Placental pericyte (primary cell): ENCODE results near the gene ADGRA1. TPM values are rescaled to one million over a fixed set of nuclear protein-coding genes. Genes with fewer than 3 reads are reported as not detected.

Experiments used
- total RNA-seq: library from RNA; depleted of rRNA; stranded (reverse); fragments of >200 nt; gene quantifications from 2 replicates; pipeline ENCODE4 v1.2.3, GENCODE V29; 2012

Gene ADGRA1
- not detected in 2 replicates for total RNA-seq

GRCh38 chr10:133087679-133088178, at the start of gene ADGRA1:
TSS of gene ADGRA1 (plus strand) at chr10:133087924. CDS start at chr10:133088910, 986 bp downstream.

GRCh38 chr10:133159950-133160825, 72.5 kb downstream of the ADGRA1 start, which contains the start of gene KNDC1:
TSS of gene KNDC1 (plus strand) at chr10:133160219. CDS start at chr10:133160468, 249 bp downstream.

Other genes with a start within 250 kb of the ADGRA1 start
- gene CFAP46, start 145.4 kb upstream of the ADGRA1 start, total RNA-seq: under 0.01 TPM in 1 of 2 replicates, not detected in the other
- under 0.01 and 0.66 TPM in 2 replicates for gene KNDC1, start 72.3 kb downstream of the ADGRA1 start, total RNA-seq
- not detected in 2 replicates for gene UTF1, start 142.3 kb downstream of the ADGRA1 start, total RNA-seq
- gene VENTX, start 149.9 kb downstream of the ADGRA1 start, total RNA-seq: not detected in 2 replicates
- gene ADAM8, start 188.9 kb downstream of the ADGRA1 start, total RNA-seq: 2.6 and 18.3 TPM in 2 replicates
- gene TUBGCP2, start 220.9 kb downstream of the ADGRA1 start, total RNA-seq: 58.6 and 122 TPM in 2 replicates
- gene ZNF511, start 221.0 kb downstream of the ADGRA1 start, total RNA-seq: 15.1 and 40.2 TPM in 2 replicates
- gene CALY, start 249.0 kb downstream of the ADGRA1 start, total RNA-seq: not detected in 2 replicates